ENCODE measurements around the gene IL27RA. TPM values are rescaled to one million over a fixed set of nuclear protein-coding genes. Genes with fewer than 3 reads are reported as not detected.

Gene IL27RA
- total RNA-seq, 1 experiment from 2014 or later: 13.6 TPM

DNA sequence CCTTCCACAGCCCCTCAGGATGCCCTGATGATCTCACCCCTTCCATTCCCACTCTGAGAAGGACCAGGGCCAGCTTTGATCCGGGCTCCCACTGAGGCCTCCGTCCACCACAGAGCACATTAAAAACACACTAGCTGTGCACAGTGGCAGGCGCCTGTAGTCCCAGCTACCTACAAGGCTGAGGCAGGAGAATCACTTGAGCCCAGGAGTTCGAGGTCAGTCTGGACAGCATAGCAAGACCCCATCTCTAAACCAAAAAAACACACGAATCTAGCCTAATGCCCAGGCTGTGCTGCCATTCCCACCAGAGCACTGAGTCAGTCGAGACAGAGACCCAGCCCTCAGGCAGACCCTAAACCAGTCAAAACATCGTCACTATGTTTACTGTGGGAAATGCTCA lies 39.5 kb upstream of the IL27RA start:
- no peak overlapping the region for H4K8ac ChIP-seq (replicated peaks; ENCODE audit: insufficient read length, low read depth, low read length)
- H3K9me3 ChIP-seq (ENCODE audit: control insufficient read depth, low read depth, low read length): no peaks in the 10 kb centered on the region
- no peak overlapping the region for H2BK12ac ChIP-seq (ENCODE audit: insufficient read length, low read depth, low read length)
- H2AK5ac ChIP-seq (ENCODE audit: insufficient read length, low read length): no peak overlapping the region
- no peak overlapping the region for H3K4ac ChIP-seq (ENCODE audit: low read depth, low read length)
- peaks cover 2 to 39% (median 18%) of the 10 kb centered on the region in 3 experiments; a peak in 6 of 7 replicates for H3K36me3 Mint-ChIP-seq (ENCODE audit: insufficient read depth in 1 of 3, low read depth in 3 of 3)
- H3K18ac ChIP-seq (ENCODE audit: insufficient read length, low read depth, low read length): no peak overlapping the region
- no peak overlapping the region for H2AFZ ChIP-seq (ENCODE audit: low read length)
- H3K23me2 ChIP-seq (ENCODE audit: insufficient read length, low read depth, low read length, poor library complexity, severe bottlenecking): no peaks in the 10 kb centered on the region
- H2BK15ac ChIP-seq (ENCODE audit: low read depth, low read length): no peak overlapping the region
- no peak overlapping the region for H2BK20ac ChIP-seq (ENCODE audit: low read depth, low read length, poor library complexity, severe bottlenecking)
- no peak overlapping the region for H3K4me2 ChIP-seq (ENCODE audit: insufficient read depth, insufficient read length, low read length)
- H3K4me3 Mint-ChIP-seq: no peak overlapping the region
- no peak overlapping the region for H2BK5ac ChIP-seq (ENCODE audit: insufficient read length, low read length)
- no peak overlapping the region for H3K56ac ChIP-seq (ENCODE audit: insufficient read length, low read depth, low read length)
- no peak for DNase-seq
- TF ChIP-seq, protein P1, sequence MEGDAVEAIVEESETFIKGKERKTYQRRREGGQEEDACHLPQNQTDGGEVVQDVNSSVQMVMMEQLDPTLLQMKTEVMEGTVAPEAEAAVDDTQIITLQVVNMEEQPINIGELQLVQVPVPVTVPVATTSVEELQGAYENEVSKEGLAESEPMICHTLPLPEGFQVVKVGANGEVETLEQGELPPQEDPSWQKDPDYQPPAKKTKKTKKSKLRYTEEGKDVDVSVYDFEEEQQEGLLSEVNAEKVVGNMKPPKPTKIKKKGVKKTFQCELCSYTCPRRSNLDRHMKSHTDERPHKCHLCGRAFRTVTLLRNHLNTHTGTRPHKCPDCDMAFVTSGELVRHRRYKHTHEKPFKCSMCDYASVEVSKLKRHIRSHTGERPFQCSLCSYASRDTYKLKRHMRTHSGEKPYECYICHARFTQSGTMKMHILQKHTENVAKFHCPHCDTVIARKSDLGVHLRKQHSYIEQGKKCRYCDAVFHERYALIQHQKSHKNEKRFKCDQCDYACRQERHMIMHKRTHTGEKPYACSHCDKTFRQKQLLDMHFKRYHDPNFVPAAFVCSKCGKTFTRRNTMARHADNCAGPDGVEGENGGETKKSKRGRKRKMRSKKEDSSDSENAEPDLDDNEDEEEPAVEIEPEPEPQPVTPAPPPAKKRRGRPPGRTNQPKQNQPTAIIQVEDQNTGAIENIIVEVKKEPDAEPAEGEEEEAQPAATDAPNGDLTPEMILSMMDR (conservative IDR thresholded peaks at IDR 0.05): no peak
- H2BK120ac ChIP-seq (ENCODE audit: low read depth, low read length, poor library complexity, severe bottlenecking): no peak overlapping the region
- no peaks in the 10 kb centered on the region; the same call in 1 of the 2 replicates for H3K4me1 ChIP-seq (ENCODE audit: insufficient read depth, low read length)
- H3K27me3 Mint-ChIP-seq (ENCODE audit: low read depth): no peaks in the 10 kb centered on the region
- no peaks in the 10 kb centered on the region for H3K79me2 ChIP-seq (ENCODE audit: insufficient read depth, low read length)
- no peak overlapping the region for H3K27ac Mint-ChIP-seq
- no peak overlapping the region for H3K27ac ChIP-seq (ENCODE audit: insufficient read length, low read depth, low read length)
- H3K9me3 Mint-ChIP-seq: no peaks in the 10 kb centered on the region
- H3K14ac ChIP-seq (ENCODE audit: insufficient read depth, low read length): no peak overlapping the region
- no peak overlapping the region for H3K9ac ChIP-seq (ENCODE audit: extremely low read depth, insufficient read length, low read length)
- no peaks in the 10 kb centered on the region for H3K79me1 ChIP-seq (ENCODE audit: insufficient read depth, low read depth, low read length, poor library complexity, severe bottlenecking)
- H3K23ac ChIP-seq (ENCODE audit: insufficient read length, low read depth, low read length): no peak overlapping the region
- H4K5ac ChIP-seq (ENCODE audit: insufficient read length, low read depth, low read length): no peak overlapping the region
- no peak overlapping the region for H3T11ph ChIP-seq (ENCODE audit: low read length)
- H4K20me1 ChIP-seq (ENCODE audit: control insufficient read depth, insufficient read depth, insufficient read length): no peaks in the 10 kb centered on the region
- no peak overlapping the region for H4K91ac ChIP-seq (ENCODE audit: insufficient read length, low read depth, low read length)
- H3K4me1 Mint-ChIP-seq: peaks cover 19 to 26% of the 10 kb centered on the region in 2 experiments
- whole genome bisulfite sequencing (ENCODE audit: extremely low coverage, insufficient read length, low lambda C conversion rate): no CpG with 5 or more reads among the region's 7 CpGs
- H3K27me3 ChIP-seq (ENCODE audit: insufficient read depth, low read length): no peaks in the 10 kb centered on the region
